H9 (cell line): ENCODE results near the gene KCTD12. TPM values are rescaled to one million over a fixed set of nuclear protein-coding genes. Genes with fewer than 3 reads are reported as not detected.

Experiments
- DNase-seq: peaks from one replicate; pipeline ENCODE4 v3.0.0-alpha.2; 2017
- H2AFZ ChIP-seq: one replicate; pipeline ENCODE4 v1.6.1; 2013; ENCODE audit warnings: mild to moderate bottlenecking, low read length, control low read depth, moderate library complexity
- H2AK5ac ChIP-seq: 2 replicates; pipeline ENCODE4 v1.6.1; 2013; ENCODE audit warnings: low read length, control low read depth, mixed read lengths; ENCODE audit not compliant: insufficient read length
- H2BK120ac ChIP-seq: one replicate; pipeline ENCODE4 v1.6.1; 2013; ENCODE audit warnings: low read depth, mild to moderate bottlenecking, low read length, control low read depth, inconsistent platforms; ENCODE audit not compliant: poor library complexity, severe bottlenecking
- H2BK12ac ChIP-seq: 2 replicates; pipeline ENCODE4 v1.6.1; 2013; ENCODE audit warnings: low read length, control low read depth, mixed read lengths, low read depth; ENCODE audit not compliant: insufficient read length
- H2BK15ac ChIP-seq: 2 replicates; pipeline ENCODE4 v1.6.1; 2013; ENCODE audit warnings: low read depth, low read length, control low read depth
- H2BK20ac ChIP-seq: one replicate; pipeline ENCODE4 v1.6.1; 2013; ENCODE audit warnings: low read depth, mild to moderate bottlenecking, low read length, control low read depth, inconsistent platforms; ENCODE audit not compliant: poor library complexity, severe bottlenecking
- H2BK5ac ChIP-seq: 2 replicates; pipeline ENCODE4 v1.6.1; 2013; ENCODE audit warnings: low read length, control low read depth, mixed read lengths; ENCODE audit not compliant: insufficient read length
- H3K14ac ChIP-seq: 2 replicates; pipeline ENCODE4 v1.6.1; 2013; ENCODE audit warnings: low read length, control low read depth; ENCODE audit not compliant: insufficient read depth
- H3K18ac ChIP-seq: 2 replicates; pipeline ENCODE4 v1.6.1; 2013; ENCODE audit warnings: low read depth, mild to moderate bottlenecking, mixed read lengths, low read length, control low read depth; ENCODE audit not compliant: insufficient read length
- H3K23ac ChIP-seq: 2 replicates; pipeline ENCODE4 v1.6.1; 2013; ENCODE audit warnings: low read length, control low read depth, mixed read lengths, low read depth; ENCODE audit not compliant: insufficient read length
- H3K23me2 ChIP-seq: 2 replicates; pipeline ENCODE4 v1.6.1; 2013; ENCODE audit warnings: low read depth, mild to moderate bottlenecking, mixed read lengths, low read length, control low read depth; ENCODE audit not compliant: insufficient read length, poor library complexity, severe bottlenecking
- H3K27ac ChIP-seq: 2 replicates; pipeline ENCODE4 v1.5.1; 2013; ENCODE audit warnings: low read length, control low read depth, mixed read lengths, low read depth; ENCODE audit not compliant: insufficient read length
- H3K27me3 ChIP-seq: 2 replicates; pipeline ENCODE4 v1.6.1; 2013; ENCODE audit warnings: low read length, control low read depth, inconsistent platforms; ENCODE audit not compliant: insufficient read depth
- H3K4ac ChIP-seq: 2 replicates; pipeline ENCODE4 v1.6.1; 2013; ENCODE audit warnings: low read depth, mild to moderate bottlenecking, control low read depth, inconsistent platforms, low read length, moderate library complexity
- H3K4me1 ChIP-seq: 2 replicates; pipeline ENCODE4 v1.6.1; 2013; ENCODE audit warnings: low read length, control low read depth, inconsistent platforms; ENCODE audit not compliant: insufficient read depth
- H3K4me2 ChIP-seq: 2 replicates; pipeline ENCODE4 v1.6.1; 2013; ENCODE audit warnings: low read length, control low read depth, mixed read lengths; ENCODE audit not compliant: insufficient read length, insufficient read depth
- H3K56ac ChIP-seq: 2 replicates; pipeline ENCODE4 v1.6.1; 2013; ENCODE audit warnings: low read depth, mild to moderate bottlenecking, mixed read lengths, low read length, control low read depth; ENCODE audit not compliant: insufficient read length
- H3K79me1 ChIP-seq: 2 replicates; pipeline ENCODE4 v1.6.1; 2013; ENCODE audit warnings: low read depth, mild to moderate bottlenecking, moderate library complexity, low read length, control low read depth, inconsistent platforms; ENCODE audit not compliant: insufficient read depth, poor library complexity, severe bottlenecking
- H3K79me2 ChIP-seq: 2 replicates; pipeline ENCODE4 v1.6.1; 2013; ENCODE audit warnings: low read length, control low read depth, inconsistent platforms; ENCODE audit not compliant: insufficient read depth
- H3K9ac ChIP-seq: 2 replicates; pipeline ENCODE4 v1.6.1; 2013; ENCODE audit warnings: low read length, control low read depth, mixed read lengths; ENCODE audit not compliant: insufficient read length; ENCODE audit errors: extremely low read depth
- H3K9me3 ChIP-seq: one replicate; pipeline ENCODE4 v1.6.1; 2013; ENCODE audit warnings: low read depth, low read length, inconsistent platforms; ENCODE audit not compliant: control insufficient read depth
- H3T11ph ChIP-seq: one replicate; pipeline ENCODE4 v1.6.1; 2013; ENCODE audit warnings: mild to moderate bottlenecking, low read length, control low read depth, inconsistent platforms
- H4K20me1 ChIP-seq: one replicate; pipeline ENCODE4 v1.6.1; 2013; ENCODE audit not compliant: control insufficient read depth, insufficient read length, insufficient read depth
- H4K5ac ChIP-seq: 2 replicates; pipeline ENCODE4 v1.6.1; 2013; ENCODE audit warnings: low read depth, mild to moderate bottlenecking, mixed read lengths, low read length, control low read depth; ENCODE audit not compliant: insufficient read length
- H4K8ac ChIP-seq: replicated peaks from 2 replicates; pipeline ENCODE4 v1.6.1; 2013; ENCODE audit warnings: low read length, control low read depth, mixed read lengths, low read depth; ENCODE audit not compliant: insufficient read length
- H4K91ac ChIP-seq: 2 replicates; pipeline ENCODE4 v1.6.1; 2013; ENCODE audit warnings: low read depth, mild to moderate bottlenecking, moderate library complexity, mixed read lengths, low read length, control low read depth; ENCODE audit not compliant: insufficient read length
- H3K27ac Mint-ChIP-seq, 3 experiments: 2 replicates in 2 of 3; 3 replicates in 1 of 3; pipeline ENCODE4 v1.8.0; 2020 to 2021; ENCODE audit warnings: mixed read lengths in 3 of 3, mild to moderate bottlenecking in 1 of 3, moderate library complexity in 1 of 3
- H3K27me3 Mint-ChIP-seq: 2 replicates; pipeline ENCODE4 v1.8.0; 2021; ENCODE audit warnings: low read depth, mild to moderate bottlenecking, moderate library complexity, mixed read lengths
- H3K36me3 Mint-ChIP-seq, 3 experiments: 2 replicates in 2 of 3; 3 replicates in 1 of 3; pipeline ENCODE4 v1.8.0; 2020 to 2021; ENCODE audit warnings: low read depth in 3 of 3, mixed read lengths in 3 of 3; ENCODE audit not compliant: insufficient read depth in 1 of 3
- H3K4me1 Mint-ChIP-seq, 2 experiments: 2 replicates each; pipeline ENCODE4 v1.8.0; 2020; ENCODE audit warnings: mixed read lengths in 2 of 2
- H3K4me3 Mint-ChIP-seq, 2 experiments: 2 replicates in 1 of 2; 3 replicates in 1 of 2; pipeline ENCODE4 v1.8.0; 2020 to 2021; ENCODE audit warnings: mild to moderate bottlenecking in 2 of 2, mixed read lengths in 2 of 2, moderate library complexity in 1 of 2
- H3K9me3 Mint-ChIP-seq, 2 experiments: 2 replicates in 1 of 2; 3 replicates in 1 of 2; pipeline ENCODE4 v1.8.0; 2020; ENCODE audit warnings: mild to moderate bottlenecking in 2 of 2, mixed read lengths in 2 of 2, moderate library complexity in 1 of 2
- WGBS: extraction: QIAGEN DNeasy Blood & Tissue Kit; methylation state at CpG from one replicate; pipeline ENCODE4 v1.1.7; 2013; ENCODE audit warnings: missing lambda C conversion rate, low lambda C conversion rate, mixed read lengths; ENCODE audit not compliant: insufficient read length; ENCODE audit errors: extremely low coverage; 5-methylcytosine and 5-hydroxymethylcytosine counted together
- total RNA-seq: library from RNA; stranded (reverse); gene quantifications from 2 replicates; pipeline ENCODE4 v1.2.1, GENCODE V29; 2021
- TF ChIP-seq, protein P1 (sequence below): fragments of 200-600 bp; sonication (generic); conservative IDR thresholded peaks from 3 replicates; pipeline ENCODE4 v1.8.0; 2021; ENCODE audit warnings: antibody characterized with exemption, mild to moderate bottlenecking

KCTD12 gene
- total RNA-seq, 1 experiment from 2014 or later = 3.4 TPM

GRCh38 chr13:76879883-76880270, 6.3 kb downstream of the KCTD12 start:
- H3K27me3 Mint-ChIP-seq = peaks cover 15% of the 10 kb centered on the region
- H3K27ac Mint-ChIP-seq = no peak overlapping the region
- peaks cover 7 to 9% of the 10 kb centered on the region in 2 experiments for H3K4me1 Mint-ChIP-seq
- H2BK15ac ChIP-seq = no peak overlapping the region
- H3K4ac ChIP-seq = no peak overlapping the region
- no peak overlapping the region for H3T11ph ChIP-seq
- no peak overlapping the region for H2BK20ac ChIP-seq
- H3K27ac ChIP-seq = no peak overlapping the region
- H2BK12ac ChIP-seq = no peak overlapping the region
- no peaks in the 10 kb centered on the region for H3K79me1 ChIP-seq
- DNase-seq = no peak
- no peak overlapping the region for H2BK5ac ChIP-seq
- peaks cover 0 to under 1% of the 10 kb centered on the region in 2 experiments; a peak in 1 of 5 replicates for H3K9me3 Mint-ChIP-seq
- peaks cover 5% of the 10 kb centered on the region; the same call in 1 of the 2 replicates for H3K27me3 ChIP-seq
- H4K91ac ChIP-seq = no peak overlapping the region
- H3K36me3 Mint-ChIP-seq = no peaks in the 10 kb centered on the region
- no peak overlapping the region for H4K5ac ChIP-seq
- no peaks in the 10 kb centered on the region for H3K9me3 ChIP-seq
- no peak overlapping the region for H4K8ac ChIP-seq
- H3K18ac ChIP-seq = no peak overlapping the region
- no peak overlapping the region for H3K4me3 Mint-ChIP-seq
- H3K23ac ChIP-seq = no peak overlapping the region
- no peak overlapping the region for H3K14ac ChIP-seq
- no peak overlapping the region for H3K4me2 ChIP-seq
- TF ChIP-seq, protein P1, sequence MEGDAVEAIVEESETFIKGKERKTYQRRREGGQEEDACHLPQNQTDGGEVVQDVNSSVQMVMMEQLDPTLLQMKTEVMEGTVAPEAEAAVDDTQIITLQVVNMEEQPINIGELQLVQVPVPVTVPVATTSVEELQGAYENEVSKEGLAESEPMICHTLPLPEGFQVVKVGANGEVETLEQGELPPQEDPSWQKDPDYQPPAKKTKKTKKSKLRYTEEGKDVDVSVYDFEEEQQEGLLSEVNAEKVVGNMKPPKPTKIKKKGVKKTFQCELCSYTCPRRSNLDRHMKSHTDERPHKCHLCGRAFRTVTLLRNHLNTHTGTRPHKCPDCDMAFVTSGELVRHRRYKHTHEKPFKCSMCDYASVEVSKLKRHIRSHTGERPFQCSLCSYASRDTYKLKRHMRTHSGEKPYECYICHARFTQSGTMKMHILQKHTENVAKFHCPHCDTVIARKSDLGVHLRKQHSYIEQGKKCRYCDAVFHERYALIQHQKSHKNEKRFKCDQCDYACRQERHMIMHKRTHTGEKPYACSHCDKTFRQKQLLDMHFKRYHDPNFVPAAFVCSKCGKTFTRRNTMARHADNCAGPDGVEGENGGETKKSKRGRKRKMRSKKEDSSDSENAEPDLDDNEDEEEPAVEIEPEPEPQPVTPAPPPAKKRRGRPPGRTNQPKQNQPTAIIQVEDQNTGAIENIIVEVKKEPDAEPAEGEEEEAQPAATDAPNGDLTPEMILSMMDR = no peak
- no peaks in the 10 kb centered on the region for H3K79me2 ChIP-seq
- no peak overlapping the region for H3K9ac ChIP-seq
- no peak overlapping the region for H2AFZ ChIP-seq
- peaks cover 1% of the 10 kb centered on the region for H3K23me2 ChIP-seq
- no peaks in the 10 kb centered on the region for H4K20me1 ChIP-seq
- H2AK5ac ChIP-seq = no peak overlapping the region
- no CpG with 5 or more reads among the region's 3 CpGs for WGBS
- no peaks in the 10 kb centered on the region for H3K4me1 ChIP-seq
- no peak overlapping the region for H3K56ac ChIP-seq
- H2BK120ac ChIP-seq = no peak overlapping the region
